Lung microvascular endothelial cell (primary cell): ENCODE results near the gene TMEM145. TPM values are rescaled to one million over a fixed set of nuclear protein-coding genes. Genes with fewer than 3 reads are reported as not detected.
A peak's percentile ranks its signal among the peaks of the same experiment; 100 is the strongest.
"Not testable (repeated sequence)": the region's sequence is repeated elsewhere in the genome, so short reads cannot be mapped to it uniquely, and the experiment has no call there.

Experiments
- DNase-seq, 2 donors: peaks; one replicate each; pipeline versions ENCODE4 v3.0.0 to v3.0.0-alpha.2; 2010; ENCODE audit warnings: low read depth in 2 of 2
- total RNA-seq: library from RNA; depleted of rRNA; stranded (reverse); fragments of >200 nt; gene quantifications from 2 replicates; pipeline ENCODE4 v1.2.1, GENCODE V29; 2014

The TMEM145 gene
- not detected in 2 replicates for total RNA-seq

DNA sequence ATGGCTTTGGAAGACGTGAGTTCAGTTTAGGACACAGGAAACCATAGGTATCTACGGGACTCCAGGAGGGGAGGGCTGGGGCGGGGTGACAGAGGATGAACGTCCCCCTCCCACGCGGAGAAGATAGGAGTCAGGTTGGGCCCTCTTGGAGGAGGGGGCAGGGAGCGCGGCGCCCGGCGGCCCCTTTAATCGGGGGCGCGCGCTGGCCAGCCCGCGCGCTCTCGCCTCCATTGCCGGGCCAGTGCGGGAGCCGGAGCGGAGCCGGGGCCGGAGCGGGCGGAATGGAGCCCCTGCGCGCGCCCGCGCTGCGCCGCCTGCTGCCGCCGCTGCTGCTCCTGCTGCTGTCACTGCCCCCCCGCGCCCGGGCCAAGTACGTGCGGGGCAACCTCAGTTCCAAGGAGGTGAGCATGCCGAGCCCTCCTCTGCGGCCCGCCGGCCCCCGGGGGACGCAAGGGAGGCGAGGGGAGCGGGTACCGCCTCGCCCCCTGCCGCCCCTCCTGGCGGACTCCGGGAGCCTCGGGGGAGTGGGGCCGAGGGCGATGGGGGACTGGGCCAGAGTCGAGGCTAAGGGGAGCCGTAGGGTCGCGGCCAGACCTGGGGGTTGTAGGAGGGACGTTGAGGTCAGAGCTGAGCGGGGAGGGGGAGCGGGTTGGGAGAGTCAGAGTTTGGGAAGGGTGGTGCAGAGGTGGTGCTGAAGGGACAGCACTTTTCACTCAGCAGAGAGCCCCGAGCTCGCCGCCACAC is at the start of gene TMEM145:
TMEM145 (plus strand) TSS at position 214 of the 744 bp plus-strand sequence; CDS start at position 282, 68 bp downstream.
- DNase-seq = peak; percentile 50 to 57

DNA sequence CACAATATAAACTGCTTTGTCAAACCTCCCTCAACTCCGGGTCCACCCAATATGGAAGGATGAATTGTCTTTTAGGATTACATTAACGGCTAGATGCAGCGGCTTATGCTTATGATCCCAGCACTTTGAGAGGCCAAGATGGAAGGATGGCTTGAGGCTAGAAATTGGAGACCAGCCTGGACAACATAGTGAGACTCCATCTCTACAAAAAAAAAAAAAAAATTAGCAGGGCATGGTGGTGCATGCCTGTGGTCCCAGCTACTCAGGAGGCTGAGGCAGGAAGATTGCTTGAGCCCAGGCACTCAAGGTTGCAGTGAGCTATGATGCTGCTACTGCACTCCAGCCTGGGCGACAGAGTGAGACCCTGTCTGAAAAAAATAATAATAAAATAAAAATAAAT is 47.0 kb upstream of the TMEM145 start:
- DNase-seq = not testable (repeated sequence)

DNA sequence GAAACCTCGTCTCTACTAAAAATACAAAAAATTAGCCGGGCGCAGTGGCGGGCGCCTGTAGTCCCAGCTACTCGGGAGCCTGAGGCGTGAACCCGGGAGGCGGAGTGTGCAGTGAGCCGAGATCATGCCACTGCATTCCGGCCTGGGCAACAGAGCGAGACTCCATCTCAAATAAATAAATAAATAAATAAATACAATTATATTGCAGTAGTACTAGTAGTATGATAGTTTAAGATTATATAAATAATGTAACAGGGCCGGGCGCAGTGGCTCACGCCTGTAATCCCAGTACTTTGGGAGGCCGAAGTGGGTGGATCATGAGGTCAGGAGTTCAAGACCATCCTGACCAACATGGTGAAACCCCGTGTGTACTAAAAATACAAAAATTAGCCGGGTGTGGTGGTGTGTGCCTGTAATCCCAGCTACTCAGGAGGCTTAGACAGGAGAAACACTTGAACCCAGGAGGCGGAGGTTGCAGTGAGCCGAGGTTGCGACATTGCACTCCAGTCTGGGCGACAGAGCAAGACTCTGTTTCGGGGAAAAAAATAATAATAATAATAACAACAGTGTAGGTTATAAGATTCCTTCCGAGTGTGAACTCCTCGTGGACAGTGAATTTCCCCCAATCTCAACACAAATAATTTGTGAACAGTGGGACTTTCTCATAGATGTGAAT is 46.0 kb upstream of the TMEM145 start:
- not testable (repeated sequence) for DNase-seq

- DNase-seq = no peak
Measured at GRCh38 chr19:42267644-42268141, 45.4 kb upstream of the TMEM145 start.

GRCh38 chr19:42268142-42268703 is 44.9 kb upstream of the TMEM145 start:
- DNase-seq = peak; percentile 100

GRCh38 chr19:42268704-42269477 is 44.2 kb upstream of the TMEM145 start, which contains the start of gene CIC:
Gene CIC (plus strand): TSS chr19:42269252. CDS start chr19:42271784, 2,532 bp downstream.
- peak; percentile 100 for DNase-seq

DNA sequence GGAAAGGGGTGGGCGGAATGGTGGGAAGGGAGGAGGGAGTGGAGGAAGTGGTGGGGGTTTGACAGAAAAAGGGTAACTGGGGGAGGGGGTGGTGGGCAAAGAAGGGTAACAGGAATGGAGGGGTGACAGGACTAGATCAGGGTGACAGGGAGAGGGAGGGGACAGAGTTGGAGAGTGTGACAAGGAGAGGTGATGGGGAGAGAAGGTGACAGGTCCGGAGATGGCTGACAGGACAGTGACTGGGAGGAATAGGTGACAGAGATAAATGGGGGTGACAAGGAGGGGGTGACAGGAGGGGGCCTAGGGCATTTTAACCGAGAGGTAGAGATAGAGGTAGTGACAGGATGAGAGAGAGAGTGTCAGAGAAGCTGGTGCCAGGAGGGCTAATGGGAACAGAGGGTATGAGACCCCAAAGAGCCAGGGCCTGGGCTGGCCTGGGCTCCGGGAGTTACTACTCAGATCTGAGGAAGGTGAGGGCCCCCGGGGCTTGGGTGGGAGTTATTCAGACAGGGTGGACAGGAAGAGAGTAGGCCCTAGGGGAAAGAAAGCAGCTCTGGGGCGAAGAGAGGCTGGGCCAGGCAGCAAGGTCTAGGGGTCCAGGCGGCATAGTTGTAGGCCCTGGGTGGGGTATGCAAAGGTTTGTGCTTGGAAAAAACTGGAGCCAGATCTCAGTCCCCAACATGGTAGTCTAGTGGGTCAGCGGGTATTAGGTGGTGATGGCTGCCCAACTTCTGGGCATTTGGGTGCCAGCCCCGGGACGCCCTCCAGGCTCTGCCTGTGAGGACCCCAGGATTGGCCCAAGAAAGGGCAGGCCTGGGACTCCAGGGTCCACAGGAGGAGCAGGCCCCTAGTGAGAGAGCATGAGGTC is 43.4 kb upstream of the TMEM145 start:
- DNase-seq = no peak

DNA sequence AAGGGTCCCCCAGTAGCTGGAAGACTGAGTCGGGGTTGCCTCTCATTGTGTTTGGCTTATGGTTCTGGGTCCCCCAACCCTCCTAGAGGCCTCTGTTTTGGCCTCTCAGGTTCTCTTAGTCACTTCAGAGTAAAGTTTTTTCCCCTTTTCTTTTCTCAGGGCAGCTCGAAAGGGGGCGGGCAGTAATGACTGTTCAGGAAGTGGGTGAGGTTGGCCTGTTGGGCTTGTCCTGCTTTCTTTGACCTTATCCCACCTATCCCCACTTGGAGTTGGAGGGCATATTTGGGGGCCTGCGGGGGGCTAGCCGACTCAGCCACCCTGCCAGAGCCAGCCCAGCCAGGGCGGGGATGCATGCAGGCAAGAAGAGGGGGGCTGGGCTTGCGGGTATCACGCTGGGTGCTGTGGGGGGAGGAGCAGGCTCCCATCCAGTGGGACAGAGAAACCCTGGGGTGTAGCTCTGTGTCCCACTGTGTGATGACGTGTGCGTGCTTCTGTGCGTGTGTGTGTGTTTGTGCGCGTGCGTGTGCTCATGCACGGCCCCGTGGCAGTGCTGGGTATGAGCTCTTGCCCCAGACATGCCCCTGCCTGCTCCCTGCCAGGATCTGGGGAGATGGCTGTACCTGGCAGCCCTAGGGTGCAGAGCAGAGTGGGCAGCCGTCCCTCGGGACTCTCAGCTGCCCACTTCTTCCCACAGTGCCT is 42.6 kb upstream of the TMEM145 start:
- peak; percentile 68 to 77 for DNase-seq

DNA sequence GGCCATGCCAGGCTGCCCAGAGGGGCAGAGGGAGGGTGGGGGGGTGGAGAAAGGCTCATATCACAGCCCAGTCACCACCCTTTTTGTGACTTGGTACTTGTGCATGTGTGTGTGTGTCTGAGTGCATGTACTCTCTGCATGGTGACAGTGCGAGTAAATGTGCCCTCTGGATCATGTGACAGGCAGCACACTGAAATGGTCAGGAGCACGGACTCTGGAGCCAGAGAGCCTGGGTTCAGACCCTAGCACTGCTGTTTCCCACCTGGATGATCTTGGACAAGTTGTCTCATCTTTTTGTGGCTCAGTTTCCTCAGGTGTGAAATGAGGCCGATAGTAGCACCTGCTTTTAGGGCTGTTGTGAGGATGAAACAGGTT is 42.1 kb upstream of the TMEM145 start:
- no peak for DNase-seq

- no peak for DNase-seq
Measured at GRCh38 chr19:42271861-42272534, 41.1 kb upstream of the TMEM145 start.

DNA sequence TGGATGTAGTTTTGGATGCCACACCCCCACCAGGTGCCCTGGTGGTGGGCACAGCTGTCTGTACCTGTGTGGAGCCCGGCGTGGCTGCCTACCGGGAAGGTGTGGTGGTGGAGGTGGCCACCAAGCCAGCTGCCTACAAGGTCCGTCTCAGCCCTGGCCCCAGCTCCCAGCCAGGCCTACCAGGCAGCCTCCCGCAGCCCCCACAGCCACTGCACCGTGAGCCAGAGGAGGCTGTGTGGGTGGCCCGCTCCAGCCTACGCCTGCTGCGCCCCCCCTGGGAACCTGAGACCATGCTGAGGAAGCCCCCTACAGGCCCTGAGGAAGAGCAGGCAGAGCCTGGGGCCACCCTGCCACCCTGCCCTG is 40.6 kb upstream of the TMEM145 start:
- DNase-seq = no peak

DNA sequence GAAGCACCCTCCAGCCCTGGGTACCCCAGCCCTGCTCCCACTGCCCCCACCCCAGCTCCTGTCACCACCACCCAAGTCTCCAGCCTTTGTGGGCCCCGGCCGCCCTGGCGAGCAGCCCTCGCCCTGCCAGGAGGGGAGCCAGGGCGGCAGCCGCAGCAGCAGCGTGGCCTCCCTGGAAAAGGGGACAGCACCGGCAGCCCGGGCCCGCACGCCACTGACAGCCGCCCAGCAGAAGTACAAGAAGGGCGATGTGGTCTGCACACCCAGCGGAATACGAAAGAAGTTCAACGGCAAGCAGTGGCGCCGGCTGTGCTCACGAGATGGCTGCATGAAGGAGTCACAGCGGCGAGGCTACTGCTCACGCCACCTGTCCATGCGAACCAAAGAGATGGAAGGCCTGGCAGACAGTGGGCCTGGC is 40.1 kb upstream of the TMEM145 start:
- no peak for DNase-seq

DNA sequence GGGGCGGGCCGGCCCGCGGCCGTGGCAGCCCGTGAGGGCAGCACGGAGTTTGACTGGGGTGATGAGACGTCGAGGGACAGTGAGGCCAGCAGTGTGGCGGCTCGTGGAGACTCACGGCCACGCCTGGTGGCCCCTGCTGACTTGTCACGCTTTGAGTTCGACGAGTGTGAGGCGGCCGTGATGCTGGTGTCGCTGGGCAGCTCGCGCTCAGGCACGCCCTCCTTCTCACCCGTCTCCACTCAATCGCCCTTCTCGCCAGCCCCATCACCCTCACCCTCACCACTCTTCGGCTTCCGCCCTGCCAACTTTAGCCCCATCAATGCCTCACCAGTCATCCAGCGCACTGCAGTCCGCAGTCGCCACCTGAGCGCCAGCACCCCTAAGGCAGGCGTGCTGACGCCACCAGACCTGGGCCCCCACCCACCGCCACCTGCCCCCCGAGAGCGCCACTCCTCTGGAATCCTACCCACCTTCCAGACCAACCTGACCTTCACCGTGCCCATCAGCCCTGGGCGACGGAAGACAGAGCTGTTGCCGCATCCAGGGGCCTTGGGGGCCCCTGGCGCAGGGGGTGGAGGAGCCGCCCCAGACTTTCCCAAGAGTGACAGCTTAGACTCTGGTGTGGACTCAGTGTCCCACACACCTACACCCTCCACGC is 39.6 kb upstream of the TMEM145 start:
- no peak for DNase-seq

- no peak for DNase-seq
Measured at GRCh38 chr19:42274065-42274682, 38.9 kb upstream of the TMEM145 start.

GRCh38 chr19:42275103-42275502 is 38.0 kb upstream of the TMEM145 start:
- DNase-seq = no peak

DNA sequence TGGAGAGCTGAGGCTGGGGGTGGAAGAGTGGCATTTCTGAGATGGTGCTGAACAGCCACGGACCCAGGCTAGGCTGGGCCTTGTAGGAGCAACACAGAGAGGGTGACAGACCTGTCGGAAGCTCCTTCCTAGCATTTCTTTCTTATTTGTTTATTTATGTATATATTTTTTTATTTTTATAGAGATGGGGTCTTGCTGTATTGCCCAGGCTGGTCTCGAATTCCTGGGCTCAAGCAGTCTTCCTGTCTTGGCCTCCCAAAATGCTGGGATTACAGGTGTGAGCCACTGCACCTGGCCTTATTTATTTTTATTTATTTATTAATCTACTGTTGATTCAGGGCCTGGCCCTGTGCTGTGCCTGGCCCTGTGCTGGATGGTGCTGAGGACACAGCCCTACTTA is 37.6 kb upstream of the TMEM145 start:
- DNase-seq = no peak

DNA sequence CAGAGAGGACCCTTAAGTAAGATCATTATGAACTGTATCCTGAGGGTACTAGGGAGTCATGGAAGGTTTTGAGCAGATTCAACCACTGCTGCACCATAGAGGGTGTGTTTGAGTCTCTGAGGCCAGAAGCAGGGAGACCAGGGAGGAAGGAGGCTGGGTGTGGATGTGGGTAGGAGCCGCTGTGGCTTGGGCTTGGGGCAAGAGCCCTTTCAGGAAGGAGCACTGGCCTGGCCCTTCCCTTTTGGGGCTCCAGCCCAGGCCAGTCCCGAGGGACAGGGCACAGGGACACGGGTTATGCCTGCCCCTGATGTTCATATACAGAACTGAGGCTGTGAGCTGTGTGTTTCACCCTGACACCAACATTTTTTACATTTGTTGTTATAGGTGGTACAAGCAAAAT is 36.8 kb upstream of the TMEM145 start:
- DNase-seq = no peak

GRCh38 chr19:42276821-42277220 is 36.3 kb upstream of the TMEM145 start:
- no peak for DNase-seq
